GM08714 (cell line): ENCODE data around the gene INPP1.
"Not testable (repeated sequence)": the region's sequence is repeated elsewhere in the genome, so short reads cannot be mapped to it uniquely, and the experiment has no call there.

Experiments
- H3K4me3 ChIP-seq: fragments of 200-500 bp; sonication (Bioruptor generic); 2 replicates; pipeline ENCODE4 v1.5.1; 2014; ENCODE audit warnings: mild to moderate bottlenecking, low read length, inconsistent platforms
- ZNF274 ChIP-seq: IDR thresholded peaks from 2 replicates; pipeline ENCODE4 v1.6.1; 2012; ENCODE audit warnings: mild to moderate bottlenecking, low read depth, low read length

The INPP1 gene

DNA sequence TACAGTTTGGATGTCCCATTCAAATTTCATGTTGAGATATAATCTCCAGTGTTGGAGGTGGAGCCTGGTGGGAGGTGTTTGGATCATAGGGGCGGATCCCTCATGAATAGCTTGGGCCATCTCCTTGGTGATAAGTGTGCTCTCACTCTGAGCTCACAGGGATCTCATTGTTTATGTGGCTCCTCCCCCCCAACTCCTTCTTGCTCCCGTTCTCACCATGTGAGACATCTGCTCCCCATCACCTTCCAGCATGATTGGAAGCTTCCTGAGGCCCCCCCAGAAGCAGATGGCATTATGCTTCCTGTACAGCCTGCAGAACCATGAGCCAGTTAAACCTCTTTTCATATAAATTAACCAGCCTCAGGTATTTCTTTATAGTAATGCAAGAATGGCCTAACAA is 3.0 kb upstream of the INPP1 start:
- TF ChIP-seq ZNF274 = no peak
- no peak overlapping the region for H3K4me3 ChIP-seq

DNA sequence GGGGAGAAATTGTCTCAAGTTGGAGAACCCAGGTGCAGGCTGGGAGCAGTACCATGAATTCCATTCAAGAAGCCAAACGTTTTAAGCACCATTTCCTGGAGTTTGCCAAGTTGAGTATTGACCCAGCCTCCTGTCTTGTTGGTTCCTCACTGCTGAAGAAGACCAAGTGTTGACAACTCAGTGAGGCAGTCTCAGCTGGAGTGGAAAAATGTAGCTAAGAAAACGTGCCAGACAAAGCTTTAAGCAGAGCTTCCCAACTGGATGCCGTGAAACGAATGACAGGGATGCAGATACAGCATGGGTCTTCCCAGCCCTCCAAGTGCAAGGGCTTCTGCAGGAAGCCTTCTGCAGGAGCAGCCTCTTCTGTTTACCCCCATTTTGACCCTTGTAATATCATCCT is 778 bp upstream of the INPP1 start:
- TF ChIP-seq ZNF274 = no peak
- H3K4me3 ChIP-seq = no peak overlapping the region

DNA sequence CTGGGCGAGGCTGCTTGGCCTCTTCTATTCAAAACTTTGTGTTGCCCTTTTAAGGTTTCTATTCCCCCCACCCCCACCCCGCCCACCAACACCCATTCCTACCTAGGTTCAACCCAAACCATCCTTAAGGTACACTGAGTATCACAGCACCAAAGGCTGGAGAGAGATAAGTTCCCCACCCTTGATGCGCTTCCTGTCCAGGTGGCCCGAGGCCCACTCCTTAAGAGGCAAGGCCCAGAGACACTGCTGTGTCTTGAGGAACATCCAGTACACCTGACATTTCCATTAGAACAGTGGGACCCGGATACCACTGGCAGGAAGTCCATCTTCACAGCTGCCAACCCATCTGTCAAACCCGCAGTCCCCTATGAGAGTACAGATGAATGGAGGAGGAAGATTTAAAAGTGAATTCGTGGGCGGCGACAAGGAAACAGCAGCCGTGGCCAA is 277 bp upstream of the INPP1 start:
- no peak for TF ChIP-seq ZNF274
- H3K4me3 ChIP-seq = peak overlapping the region; percentile 53; the same call in 1 of the 2 replicates

DNA sequence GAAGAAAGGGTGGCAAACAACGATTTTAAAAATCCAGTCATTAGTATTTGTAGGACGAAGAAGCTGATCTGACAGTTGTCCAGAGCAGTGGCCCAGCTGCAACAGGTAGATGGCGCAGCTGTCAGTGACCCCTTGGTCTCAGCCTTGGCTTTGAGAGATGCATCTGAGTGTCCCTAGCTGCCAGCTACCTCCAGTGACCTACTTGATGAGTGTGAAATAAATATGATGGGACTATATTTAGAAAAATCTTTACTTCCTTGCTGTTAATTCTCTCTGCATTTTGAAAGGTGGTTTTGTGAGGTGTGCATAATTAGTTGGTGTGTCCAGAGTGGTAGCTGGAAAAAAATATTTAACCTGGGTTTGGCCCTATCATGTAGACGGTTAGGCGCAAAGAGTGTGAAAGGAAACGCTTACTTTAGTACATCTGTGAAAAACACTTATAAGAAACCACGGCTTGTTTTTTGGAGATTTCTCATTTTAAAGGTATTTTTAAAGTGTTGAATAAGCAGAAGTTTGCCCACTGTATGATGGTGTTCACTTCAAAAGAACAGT is 963 bp downstream of the INPP1 start:
- TF ChIP-seq ZNF274 = no peak

DNA sequence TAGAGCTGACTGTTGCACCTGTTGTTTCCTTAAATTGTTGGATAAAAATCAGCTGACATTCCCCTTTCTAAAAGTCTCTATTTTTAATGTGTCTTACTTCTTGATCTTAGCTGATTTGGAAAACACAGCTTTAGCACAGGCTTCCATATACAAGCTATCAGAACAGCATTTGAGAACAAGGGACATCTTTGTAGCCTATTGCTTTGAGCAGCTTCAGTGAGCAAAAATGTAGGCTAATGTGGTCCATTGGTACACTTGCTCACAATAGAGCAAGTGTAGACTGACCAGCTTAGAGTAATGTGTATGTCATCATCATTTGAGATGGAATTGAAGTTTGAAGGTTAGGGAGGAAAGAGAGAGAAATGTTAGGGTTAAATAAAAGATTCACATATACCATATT is 7.0 kb downstream of the INPP1 start:
- H3K4me3 ChIP-seq = no peak overlapping the region
- TF ChIP-seq ZNF274 = no peak

More for the DNA sequence above, 963 bp downstream of the INPP1 start:
- peak overlapping the region; percentile 53 for H3K4me3 ChIP-seq

DNA sequence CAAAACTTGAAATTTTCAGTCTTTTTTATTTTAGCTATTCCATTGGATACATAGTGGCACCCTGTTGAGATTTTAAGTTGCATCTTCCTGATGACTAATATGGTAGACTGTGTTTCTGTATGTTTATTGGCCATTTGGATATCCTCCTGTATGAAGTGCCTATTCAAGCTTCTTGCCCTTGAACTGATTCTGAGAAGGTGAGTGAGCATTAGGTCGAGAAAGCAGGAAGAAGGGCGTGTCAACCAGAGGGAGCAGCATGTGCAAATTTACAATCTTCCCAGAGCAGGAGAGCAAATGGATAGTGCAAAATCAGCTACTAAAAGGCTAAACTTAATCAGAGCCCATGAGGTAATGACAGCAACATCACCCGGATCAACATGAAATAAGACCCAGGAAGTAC is 8.6 kb downstream of the INPP1 start:
- no peak overlapping the region for H3K4me3 ChIP-seq
- no peak for TF ChIP-seq ZNF274

DNA sequence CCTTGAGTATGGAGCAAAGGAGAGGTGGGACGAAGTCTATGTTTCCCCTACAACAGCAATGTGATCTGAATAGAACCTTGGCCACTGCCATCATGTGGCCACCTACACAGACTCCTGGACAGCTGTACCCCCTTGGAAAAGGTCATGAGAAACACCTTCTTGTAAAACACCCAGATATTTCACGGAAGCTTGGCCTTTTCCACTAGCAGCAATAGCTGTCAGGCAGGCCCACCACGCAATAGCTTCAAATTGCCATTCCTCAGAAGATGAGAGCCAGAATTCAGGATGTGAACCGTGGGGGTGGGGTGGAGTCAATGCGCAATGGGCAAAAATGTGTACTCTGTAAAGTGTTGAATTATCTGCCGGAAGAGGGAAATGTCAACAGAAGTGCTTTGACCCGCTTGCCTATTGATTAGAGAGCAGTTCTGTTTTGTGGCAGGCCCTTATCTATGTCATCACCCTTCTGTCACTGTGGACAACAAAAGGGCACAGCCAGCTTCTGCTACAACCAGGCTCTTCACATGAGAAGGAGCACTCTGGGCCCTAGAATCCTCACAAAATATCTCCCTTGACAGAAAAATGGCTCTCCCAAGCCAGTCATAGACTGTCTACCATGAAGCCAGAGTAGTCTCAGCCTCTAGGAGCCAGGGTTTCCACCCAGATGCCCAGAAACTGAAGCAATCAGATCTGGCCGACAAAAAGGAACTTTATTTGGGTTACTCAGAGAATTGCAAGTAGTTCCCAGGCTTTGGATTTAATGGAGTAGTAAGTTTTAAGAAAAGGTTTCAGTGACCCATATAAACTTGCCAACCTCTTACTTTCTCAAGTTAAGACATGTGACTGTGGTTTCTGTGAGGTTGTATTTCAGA is 9.5 kb downstream of the INPP1 start:
- TF ChIP-seq ZNF274 = no peak
- H3K4me3 ChIP-seq = no peak overlapping the region

DNA sequence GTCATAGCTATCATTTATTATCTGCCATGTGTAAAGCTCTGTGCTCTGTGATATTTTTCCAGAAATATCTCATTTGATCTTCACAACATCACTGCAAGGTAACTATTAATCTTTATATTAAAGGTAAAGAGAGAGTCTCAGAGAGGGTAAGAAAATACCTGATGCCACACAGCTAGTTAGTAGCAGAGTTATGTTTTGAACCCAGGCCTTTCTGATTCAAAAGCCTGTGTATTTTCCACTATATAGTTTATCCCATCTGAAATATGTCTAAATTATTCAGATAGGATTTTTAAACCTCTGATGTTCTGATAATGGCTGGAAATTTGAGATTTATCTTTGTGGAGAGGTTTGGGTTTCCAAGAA is 10.1 kb downstream of the INPP1 start:
- no peak for TF ChIP-seq ZNF274
- no peak overlapping the region for H3K4me3 ChIP-seq

DNA sequence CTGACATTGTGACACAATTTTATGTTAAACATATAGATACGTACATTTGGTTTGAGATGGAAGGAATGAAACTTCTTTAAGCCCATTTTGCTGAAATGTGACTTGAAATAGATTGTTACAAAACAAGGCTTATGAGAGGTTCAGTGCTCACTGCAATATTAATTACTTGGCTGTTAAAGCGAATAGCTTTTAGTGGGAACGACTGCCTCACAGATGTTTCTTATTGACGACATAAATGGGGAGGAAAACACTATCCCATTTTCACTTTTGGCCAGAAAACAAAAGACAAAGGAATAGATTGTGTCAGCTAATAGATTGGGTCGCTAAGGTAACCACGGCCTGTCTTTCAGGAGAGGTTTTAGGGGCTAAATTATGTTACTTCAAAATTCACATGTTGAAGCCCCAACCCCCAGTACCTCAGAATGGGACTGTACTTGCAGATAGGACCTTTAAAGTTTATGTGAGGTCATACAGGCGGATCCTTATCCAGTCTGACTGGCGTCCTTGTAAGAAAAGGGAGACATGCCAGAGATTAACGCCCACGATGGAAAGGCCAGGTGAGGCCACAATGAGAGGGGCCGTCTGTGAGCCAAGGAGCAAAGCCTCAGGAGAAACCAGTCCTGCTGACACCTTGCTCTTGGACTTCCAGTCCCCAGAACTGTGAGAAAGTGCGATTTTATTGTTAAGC is 10.8 kb downstream of the INPP1 start:
- no peak for TF ChIP-seq ZNF274
- H3K4me3 ChIP-seq = no peak overlapping the region

DNA sequence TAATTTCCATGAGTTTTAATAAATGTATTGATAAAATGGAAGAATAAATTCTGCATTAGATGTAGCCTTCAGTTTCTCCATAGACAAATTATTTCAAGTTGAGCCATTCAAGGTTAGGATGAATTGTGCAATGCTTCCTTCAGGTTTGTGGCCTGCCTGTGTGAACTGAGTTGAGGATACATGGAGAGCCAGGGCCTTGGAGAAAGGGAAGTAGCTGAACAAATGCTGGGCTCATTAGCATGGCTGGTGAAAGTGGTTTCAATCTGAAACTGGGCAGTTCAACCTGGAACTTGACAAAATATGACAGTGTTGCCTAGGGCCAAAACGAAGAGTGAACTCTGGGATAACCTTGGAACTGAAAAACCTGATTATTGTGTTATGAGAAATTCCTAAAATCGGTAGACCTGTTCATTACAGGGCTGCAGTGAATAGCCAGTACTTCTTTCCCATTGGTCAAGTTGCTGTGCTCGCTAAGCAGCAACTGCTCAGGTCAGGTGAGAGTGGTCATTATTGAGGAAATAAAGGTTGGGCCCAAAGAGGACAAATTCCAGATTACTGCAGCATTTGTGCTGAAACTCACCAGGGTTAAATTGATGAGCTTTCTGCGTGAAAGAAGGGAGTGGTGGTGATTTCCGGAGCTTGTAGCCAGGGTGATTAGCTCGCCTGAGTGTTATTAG is 12.7 kb downstream of the INPP1 start:
- no peak for TF ChIP-seq ZNF274

DNA sequence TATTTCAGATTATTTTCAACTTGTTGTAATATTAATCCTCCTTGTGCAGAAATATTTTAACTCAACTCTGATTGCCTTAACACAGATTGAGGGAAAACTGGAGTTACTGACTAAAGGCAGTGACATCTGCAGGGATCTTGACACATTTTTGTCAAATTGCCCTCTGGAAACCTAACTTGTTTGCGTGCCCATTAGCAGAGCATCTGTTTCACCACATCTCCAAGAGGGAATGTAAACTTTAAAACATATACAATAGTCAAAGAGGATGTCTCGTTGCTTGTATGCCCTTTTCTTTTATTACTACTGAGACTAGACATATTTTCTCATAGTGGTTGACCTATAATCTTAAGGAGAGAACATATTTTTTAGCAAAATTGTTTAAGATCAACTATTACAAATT is 14.2 kb downstream of the INPP1 start:
- no peak overlapping the region for H3K4me3 ChIP-seq
- TF ChIP-seq ZNF274 = no peak

More for the DNA sequence above, 12.7 kb downstream of the INPP1 start:
- H3K4me3 ChIP-seq = no peak overlapping the region

DNA sequence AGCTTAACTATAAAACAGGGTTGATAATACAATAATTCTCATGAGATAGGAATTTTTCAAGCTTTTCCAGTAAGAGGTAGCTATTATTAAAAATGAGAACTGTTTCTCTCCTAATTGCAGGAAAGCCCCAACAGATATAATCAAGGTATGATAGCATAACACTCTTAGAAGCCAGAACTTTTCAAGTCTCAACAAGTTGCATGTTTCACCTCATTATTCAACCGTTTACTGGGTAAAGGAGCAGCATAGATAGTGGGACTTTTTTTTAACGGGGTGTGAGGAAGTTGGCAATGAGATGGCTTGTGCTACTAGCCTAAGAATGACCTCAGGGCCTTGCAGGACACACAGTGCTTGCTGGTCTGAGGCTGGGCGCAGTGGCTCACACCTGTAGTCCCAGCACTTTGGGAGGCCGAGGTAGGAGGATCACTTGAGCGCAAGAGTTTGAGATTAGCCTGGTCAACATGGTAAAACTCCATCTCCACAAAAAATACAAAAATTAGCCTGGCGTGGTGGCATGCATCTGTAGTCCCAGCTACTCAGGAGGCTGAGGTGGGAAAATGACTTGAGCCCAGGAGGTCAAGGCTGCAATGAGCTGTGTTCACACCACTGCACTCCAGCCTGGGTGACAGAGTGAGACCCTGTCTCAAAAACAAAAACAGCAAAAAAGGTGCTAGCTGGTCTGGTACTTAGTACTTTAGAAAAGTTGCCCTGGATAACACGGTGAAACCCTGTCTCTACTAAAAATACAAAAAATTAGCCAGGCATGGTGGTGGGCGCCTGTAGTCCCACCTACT is 15.5 kb downstream of the INPP1 start:
- H3K4me3 ChIP-seq = not testable (repeated sequence)

DNA sequence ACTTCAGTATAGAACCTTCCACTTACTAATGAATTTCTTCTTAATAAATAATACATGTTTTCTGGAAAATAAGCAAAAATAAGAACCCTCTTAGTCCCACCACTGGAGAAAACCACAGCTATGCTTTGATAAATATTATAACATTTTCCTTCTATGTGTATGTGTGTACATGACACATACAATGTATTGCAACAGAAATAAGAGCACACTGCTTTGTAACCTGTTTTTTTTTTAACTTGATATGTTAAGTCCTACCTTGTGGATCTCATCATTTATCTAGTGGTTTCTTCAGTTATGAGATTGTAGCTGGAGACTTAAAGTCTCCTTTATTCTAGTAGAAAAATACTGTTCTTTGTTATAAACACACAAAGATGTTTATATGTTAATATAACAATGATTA is 17.2 kb downstream of the INPP1 start:
- H3K4me3 ChIP-seq = no peak overlapping the region; the same call in 1 of the 2 replicates
- no peak for TF ChIP-seq ZNF274

DNA sequence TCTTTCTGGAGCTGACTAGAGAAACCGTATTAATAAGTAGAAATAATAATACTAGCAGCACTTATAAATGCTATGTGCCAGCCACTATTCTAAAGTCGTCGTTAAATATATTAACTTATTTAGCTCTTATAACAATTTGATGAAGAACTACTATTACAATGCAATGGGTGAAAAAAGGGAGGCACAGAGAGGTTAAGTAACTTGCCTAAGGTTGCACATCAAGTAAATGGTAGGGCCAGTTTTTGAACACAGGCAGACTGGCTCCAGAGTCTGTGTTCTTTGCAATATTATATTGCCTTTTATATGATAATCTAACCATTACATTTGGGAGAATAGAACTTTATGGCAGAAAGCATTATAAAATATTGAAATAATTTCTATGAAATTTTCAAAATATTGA is 17.6 kb downstream of the INPP1 start:
- no peak for TF ChIP-seq ZNF274
- no peak overlapping the region; the same call in 1 of the 2 replicates for H3K4me3 ChIP-seq
